GM18519 (cell line): ENCODE results near the gene PLEKHG1.

Experiments used
- ATAC-seq: cut with Tn5 transposase; IDR thresholded peaks from one replicate; pipeline ENCODE4 v1.9.1; 2021; ENCODE audit warnings: mild to moderate bottlenecking, moderate library complexity; ENCODE audit not compliant: unreplicated experiment, low FRiP score

PLEKHG1 gene

GRCh38 chr6:150637266-150637665 lies 37.6 kb downstream of the PLEKHG1 start:
- ATAC-seq: no peak

GRCh38 chr6:150638267-150638666 lies 38.6 kb downstream of the PLEKHG1 start:
- no peak for ATAC-seq

GRCh38 chr6:150638765-150639164 lies 39.1 kb downstream of the PLEKHG1 start:
- no peak for ATAC-seq

GRCh38 chr6:150639823-150640331 lies 40.2 kb downstream of the PLEKHG1 start:
- ATAC-seq: no peak

GRCh38 chr6:150640556-150641209 lies 41.0 kb downstream of the PLEKHG1 start:
- no peak for ATAC-seq

- ATAC-seq: no peak
Observed at GRCh38 chr6:150641398-150642139, 41.9 kb downstream of the PLEKHG1 start.

- no peak for ATAC-seq
Observed at GRCh38 chr6:150646228-150646627, 46.5 kb downstream of the PLEKHG1 start.

- ATAC-seq: no peak
Observed at GRCh38 chr6:150647051-150647450, 47.4 kb downstream of the PLEKHG1 start.
